ENCODE data around the gene EDEM3.

EDEM3 gene

DNA sequence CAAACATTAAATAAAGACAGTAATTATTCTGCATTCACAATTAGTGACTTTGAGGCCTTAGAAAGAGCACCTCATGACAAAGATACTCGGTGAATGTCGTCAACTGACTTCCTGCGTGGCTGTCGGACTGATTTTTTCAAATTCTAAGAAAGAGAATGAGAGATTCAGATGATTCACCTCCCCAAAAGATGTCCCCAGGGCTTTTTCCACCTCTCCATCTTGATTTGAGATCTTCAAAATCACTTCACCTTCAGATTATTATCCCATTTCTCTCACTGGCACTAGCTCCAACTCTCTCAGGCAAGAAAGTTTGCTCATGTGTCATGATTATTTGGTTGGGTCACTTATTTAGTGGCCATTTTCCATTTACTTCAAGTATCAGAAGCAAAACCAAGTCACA lies 5.0 kb upstream of the EDEM3 start:
- no peak overlapping the region for H3K27ac ChIP-seq
- H3K27me3 ChIP-seq: no peaks in the 10 kb centered on the region
- H3K9me3 ChIP-seq: no peaks in the 10 kb centered on the region
- TF ChIP-seq, protein P1, sequence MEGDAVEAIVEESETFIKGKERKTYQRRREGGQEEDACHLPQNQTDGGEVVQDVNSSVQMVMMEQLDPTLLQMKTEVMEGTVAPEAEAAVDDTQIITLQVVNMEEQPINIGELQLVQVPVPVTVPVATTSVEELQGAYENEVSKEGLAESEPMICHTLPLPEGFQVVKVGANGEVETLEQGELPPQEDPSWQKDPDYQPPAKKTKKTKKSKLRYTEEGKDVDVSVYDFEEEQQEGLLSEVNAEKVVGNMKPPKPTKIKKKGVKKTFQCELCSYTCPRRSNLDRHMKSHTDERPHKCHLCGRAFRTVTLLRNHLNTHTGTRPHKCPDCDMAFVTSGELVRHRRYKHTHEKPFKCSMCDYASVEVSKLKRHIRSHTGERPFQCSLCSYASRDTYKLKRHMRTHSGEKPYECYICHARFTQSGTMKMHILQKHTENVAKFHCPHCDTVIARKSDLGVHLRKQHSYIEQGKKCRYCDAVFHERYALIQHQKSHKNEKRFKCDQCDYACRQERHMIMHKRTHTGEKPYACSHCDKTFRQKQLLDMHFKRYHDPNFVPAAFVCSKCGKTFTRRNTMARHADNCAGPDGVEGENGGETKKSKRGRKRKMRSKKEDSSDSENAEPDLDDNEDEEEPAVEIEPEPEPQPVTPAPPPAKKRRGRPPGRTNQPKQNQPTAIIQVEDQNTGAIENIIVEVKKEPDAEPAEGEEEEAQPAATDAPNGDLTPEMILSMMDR (IDR thresholded peaks at IDR 0.05): no peak
- no peak overlapping the region for H3K4me3 ChIP-seq (ENCODE audit: low read depth in 1 of 2, low read length in 1 of 2)
- peaks cover 8 to 10% of the 10 kb centered on the region in 2 experiments for H3K4me1 ChIP-seq (ENCODE audit: control insufficient read depth in 1 of 2, insufficient read depth in 1 of 2, low read depth in 1 of 2, low read length in 1 of 2)
- no peaks in the 10 kb centered on the region for H3K36me3 ChIP-seq

- H3K36me3 ChIP-seq: no peaks in the 10 kb centered on the region
- TF ChIP-seq, protein P1 (IDR thresholded peaks at IDR 0.05): no peak
- no peaks in the 10 kb centered on the region for H3K27me3 ChIP-seq
- peaks cover 8 to 10% of the 10 kb centered on the region in 2 experiments for H3K4me1 ChIP-seq (ENCODE audit: control insufficient read depth in 1 of 2, insufficient read depth in 1 of 2, low read depth in 1 of 2, low read length in 1 of 2)
- H3K4me3 ChIP-seq (ENCODE audit: low read depth in 1 of 2, low read length in 1 of 2): no peak overlapping the region
- no peak overlapping the region for H3K27ac ChIP-seq
- no peaks in the 10 kb centered on the region for H3K9me3 ChIP-seq
These were observed 4.5 kb upstream of the EDEM3 start for GRCh38 chr1:184759112-184759511.

- H3K4me3 ChIP-seq (ENCODE audit: low read depth in 1 of 2, low read length in 1 of 2): no peak overlapping the region
- H3K27me3 ChIP-seq: no peaks in the 10 kb centered on the region
- H3K36me3 ChIP-seq: no peaks in the 10 kb centered on the region
- H3K4me1 ChIP-seq (ENCODE audit: control insufficient read depth in 1 of 2, insufficient read depth in 1 of 2, low read depth in 1 of 2, low read length in 1 of 2): peaks cover 19 to 20% of the 10 kb centered on the region in 2 experiments
- no peak overlapping the region for H3K27ac ChIP-seq
- H3K9me3 ChIP-seq: no peaks in the 10 kb centered on the region
- TF ChIP-seq, protein P1 (IDR thresholded peaks at IDR 0.05): no peak
These were observed 3.2 kb upstream of the EDEM3 start for GRCh38 chr1:184757891-184758290.

DNA sequence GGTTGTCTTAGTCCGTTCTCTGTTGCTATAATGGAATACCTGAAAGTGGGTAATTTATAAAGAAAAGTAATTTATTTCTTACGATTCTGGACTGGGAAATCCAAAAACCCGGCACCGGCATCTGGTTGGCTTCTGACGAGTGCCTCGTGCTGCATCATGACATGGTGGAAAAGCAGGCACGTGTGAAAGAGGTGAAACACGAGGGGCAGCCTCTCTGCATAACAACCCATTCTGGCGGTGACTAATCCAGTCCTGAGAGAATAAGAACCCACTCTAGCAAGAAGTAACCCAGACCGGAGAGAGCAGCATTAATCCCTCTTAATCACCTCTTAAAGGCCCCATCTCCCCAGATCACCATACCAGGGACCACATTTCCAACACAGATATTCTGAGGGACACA lies 2.7 kb upstream of the EDEM3 start:
- Histone ChIP-seq H3K36me3 (no peaks in the 10 kb centered on the region), H3K27ac (no peak overlapping the region), H3K27me3 (no peaks in the 10 kb centered on the region), H3K4me1 (ENCODE audit: control insufficient read depth in 1 of 2, insufficient read depth in 1 of 2, low read depth in 1 of 2, low read length in 1 of 2) (peaks cover 24 to 25% of the 10 kb centered on the region in 2 experiments), H3K9me3 (no peaks in the 10 kb centered on the region), H3K4me3 (ENCODE audit: low read depth in 1 of 2, low read length in 1 of 2) (no peak overlapping the region)
- TF ChIP-seq, protein P1 (IDR thresholded peaks at IDR 0.05): no peak

DNA sequence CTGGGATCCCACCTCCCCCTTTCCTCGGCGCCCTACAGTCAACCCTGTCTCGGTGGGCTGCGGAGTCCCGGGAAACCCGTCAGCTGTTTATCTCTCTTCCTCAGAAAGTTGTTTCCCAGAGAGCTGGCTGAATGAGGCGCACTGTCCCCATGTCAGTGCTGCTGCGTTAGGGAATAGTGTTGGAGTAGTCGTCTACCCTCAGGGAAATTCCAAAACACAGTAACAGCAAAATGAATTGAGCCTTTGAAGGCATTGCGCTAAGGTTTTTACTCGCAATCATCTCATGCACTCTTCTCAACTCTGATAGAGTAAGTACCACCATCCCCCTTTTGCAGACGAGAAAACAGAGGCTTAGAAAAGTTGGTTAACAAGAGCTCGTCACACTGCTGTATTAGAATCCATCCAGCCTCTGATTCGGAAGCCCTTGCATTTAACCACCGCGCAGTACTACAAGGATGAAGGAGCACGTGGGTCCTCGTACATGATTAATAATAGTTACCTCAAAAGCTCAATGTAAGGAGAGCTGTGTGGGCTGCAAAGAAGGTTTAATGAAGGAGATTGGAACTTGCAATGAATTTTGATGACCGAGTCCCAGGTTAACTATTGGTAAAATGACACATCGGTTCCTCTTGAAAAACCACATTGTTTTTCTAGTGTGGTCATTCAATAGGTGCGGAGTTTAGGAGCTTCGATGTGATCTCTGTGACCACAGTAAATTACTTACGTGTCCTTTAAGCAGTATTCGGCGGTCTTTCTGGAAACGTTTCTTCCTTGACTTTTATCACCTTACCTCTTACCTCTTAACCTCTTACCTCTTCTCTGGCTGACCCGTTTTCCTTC lies 788 bp upstream of the EDEM3 start:
- TF ChIP-seq, protein P1 (IDR thresholded peaks at IDR 0.05): no peak
- H3K4me3 ChIP-seq (ENCODE audit: low read depth in 1 of 2, low read length in 1 of 2): peak overlapping the region; percentile 89 to 95
- peaks cover 29 to 33% of the 10 kb centered on the region in 2 experiments for H3K4me1 ChIP-seq (ENCODE audit: control insufficient read depth in 1 of 2, insufficient read depth in 1 of 2, low read depth in 1 of 2, low read length in 1 of 2)
- H3K9me3 ChIP-seq: no peaks in the 10 kb centered on the region
- no peaks in the 10 kb centered on the region for H3K36me3 ChIP-seq
- peak overlapping the region; percentile 94 for H3K27ac ChIP-seq
- H3K27me3 ChIP-seq: no peaks in the 10 kb centered on the region
